GM23338 (cell line): ENCODE measurements around the gene DNLZ. TPM values are rescaled to one million over a fixed set of nuclear protein-coding genes. Genes with fewer than 3 reads are reported as not detected.

Experiments used
- ATAC-seq: fragments of 200-7000 bp; cut with Tn5 transposase; 3 replicates; pipeline ENCODE4 v1.9.1; 2020
- DNase-seq: peaks from one replicate; pipeline ENCODE4 v3.0.0-alpha.2; 2015; ENCODE audit warnings: low spot score
- H2AFZ ChIP-seq: fragments of 200-600 bp; sonication (generic); 2 replicates; pipeline ENCODE4 v1.8.0; 2016; ENCODE audit warnings: antibody characterized with exemption, mild to moderate bottlenecking, moderate library complexity
- H3F3A ChIP-seq: fragments of 200-600 bp; sonication (generic); replicated peaks from 2 replicates; pipeline ENCODE4 v1.8.0; 2017; ENCODE audit warnings: antibody characterized with exemption, mixed run types, low read depth
- H3K27ac ChIP-seq: fragments of 200-600 bp; sonication (generic); 2 replicates; pipeline ENCODE4 v1.6.1; 2016; ENCODE audit warnings: low read depth
- H3K27me3 ChIP-seq: fragments of 200-600 bp; sonication (generic); 2 replicates; pipeline ENCODE4 v1.8.0; 2016; ENCODE audit warnings: mild to moderate bottlenecking, mixed run types, moderate library complexity; ENCODE audit not compliant: insufficient read depth
- H3K36me3 ChIP-seq: fragments of 200-600 bp; sonication (generic); 2 replicates; pipeline ENCODE4 v1.8.0; 2016; ENCODE audit warnings: mild to moderate bottlenecking; ENCODE audit not compliant: insufficient read depth
- H3K4me1 ChIP-seq: fragments of 200-600 bp; sonication (generic); 2 replicates; pipeline ENCODE4 v1.8.0; 2016; ENCODE audit warnings: mild to moderate bottlenecking, moderate library complexity; ENCODE audit not compliant: insufficient read depth
- H3K4me2 ChIP-seq: fragments of 200-600 bp; sonication (generic); 2 replicates; pipeline ENCODE4 v1.7.1; 2017; ENCODE audit warnings: mixed run types
- H3K4me3 ChIP-seq: fragments of 200-600 bp; sonication (generic); 2 replicates; pipeline ENCODE4 v1.6.1; 2016; ENCODE audit warnings: mixed run types
- H3K79me2 ChIP-seq: fragments of 200-600 bp; sonication (generic); replicated peaks from 2 replicates; pipeline ENCODE4 v1.8.0; 2017; ENCODE audit warnings: mild to moderate bottlenecking; ENCODE audit not compliant: insufficient read depth
- H3K9me2 ChIP-seq: fragments of 200-600 bp; sonication (generic); 2 replicates; pipeline ENCODE4 v1.8.0; 2017; ENCODE audit not compliant: insufficient read depth
- H4K20me1 ChIP-seq: fragments of 200-600 bp; sonication (generic); replicated peaks from 2 replicates; pipeline ENCODE4 v1.8.0; 2017; ENCODE audit warnings: mild to moderate bottlenecking; ENCODE audit not compliant: insufficient read depth
- H3K27ac Mint-ChIP-seq: 2 replicates; pipeline ENCODE4 v1.8.0; 2020; ENCODE audit warnings: inconsistent platforms, mild to moderate bottlenecking, moderate library complexity, mixed read lengths
- H3K27me3 Mint-ChIP-seq: 3 replicates; pipeline ENCODE4 v1.8.0; 2022; ENCODE audit warnings: low read depth, mild to moderate bottlenecking, moderate library complexity, mixed read lengths, inconsistent platforms; ENCODE audit not compliant: insufficient read depth, poor library complexity
- H3K36me3 Mint-ChIP-seq: 3 replicates; pipeline ENCODE4 v1.8.0; 2021; ENCODE audit warnings: low read depth, mild to moderate bottlenecking, inconsistent platforms, moderate library complexity, mixed read lengths
- H3K4me1 Mint-ChIP-seq: 3 replicates; pipeline ENCODE4 v1.8.0; 2020; ENCODE audit warnings: mild to moderate bottlenecking, inconsistent platforms, mixed read lengths
- H3K4me3 Mint-ChIP-seq: 3 replicates; pipeline ENCODE4 v1.8.0; 2021; ENCODE audit warnings: moderate library complexity, mild to moderate bottlenecking, inconsistent platforms, mixed read lengths
- H3K9me3 Mint-ChIP-seq: 3 replicates; pipeline ENCODE4 v1.8.0; 2020; ENCODE audit warnings: moderate library complexity, mild to moderate bottlenecking, inconsistent platforms, mixed read lengths
- CREB1 ChIP-seq: fragments of 250-450 bp; sonication (Bioruptor Pico); IDR thresholded peaks from 2 replicates; pipeline ENCODE4 v1.5.0; 2020; ENCODE audit warnings: low read depth, mild to moderate bottlenecking, moderate library complexity
- EZH2 ChIP-seq: fragments of 200-600 bp; sonication (generic); IDR thresholded peaks from one replicate; pipeline ENCODE4 v1.8.0; 2017; ENCODE audit warnings: antibody characterized with exemption, mild to moderate bottlenecking, low read depth; ENCODE audit not compliant: unreplicated experiment
- EZH2phosphoT487 ChIP-seq: fragments of 200-600 bp; sonication (generic); IDR thresholded peaks from one replicate; pipeline ENCODE4 v1.8.1; 2018; ENCODE audit warnings: antibody characterized with exemption; ENCODE audit not compliant: unreplicated experiment
- JUNB ChIP-seq: IDR thresholded peaks from one replicate; pipeline ENCODE4 v1.6.1; 2016; ENCODE audit warnings: antibody characterized with exemption; ENCODE audit not compliant: unreplicated experiment
- NANOG ChIP-seq: IDR thresholded peaks from 2 replicates; pipeline ENCODE4 v1.6.1; 2016; ENCODE audit warnings: antibody characterized with exemption, borderline replicate concordance
- POLR2AphosphoS5 ChIP-seq: IDR thresholded peaks from 2 replicates; pipeline ENCODE4 v1.6.1; 2016; ENCODE audit warnings: antibody characterized with exemption, low read depth
- STAT1 ChIP-seq: IDR thresholded peaks from one replicate; pipeline ENCODE4 v1.6.1; 2016; ENCODE audit warnings: antibody characterized with exemption; ENCODE audit not compliant: unreplicated experiment
- ZNF114 ChIP-seq: fragments of 250-450 bp; sonication (Bioruptor Pico); IDR thresholded peaks from 2 replicates; pipeline ENCODE4 v1.5.0; 2020; ENCODE audit warnings: mild to moderate bottlenecking, moderate library complexity
- ZNF331 ChIP-seq: fragments of 250-450 bp; sonication (Bioruptor Pico); IDR thresholded peaks from 2 replicates; pipeline ENCODE4 v1.5.0; 2020; ENCODE audit warnings: low read depth, mild to moderate bottlenecking, moderate library complexity
- polyA plus RNA-seq: library from polyadenylated mRNA; unstranded; fragments of >200 nt; fragmentation: Nextera tagmentation; extraction: Ambion mirVana; gene quantifications from 2 replicates; pipeline ENCODE4 v1.2.1, GENCODE V29; 2016
- total RNA-seq: library from RNA; depleted of rRNA; stranded (reverse); fragments of >200 nt; shearing (Covaris generic); gene quantifications from 2 replicates; pipeline ENCODE4 v1.2.3, GENCODE V29; 2014
- TF ChIP-seq, protein P1 (sequence below): IDR thresholded peaks from one replicate; pipeline ENCODE4 v1.6.1; 2018; ENCODE audit warnings: antibody characterized with exemption; ENCODE audit not compliant: unreplicated experiment
- TF ChIP-seq, protein P2 (sequence below), 2 experiments: fragments of 200-600 bp in 1 of 2; sonication (generic) in 1 of 2; conservative IDR thresholded peaks; 2 replicates each; pipeline versions ENCODE4 v1.5.1 to v1.6.1; 2016 to 2017; ENCODE audit warnings: antibody characterized with exemption in 2 of 2, low read depth in 2 of 2, mild to moderate bottlenecking in 2 of 2, moderate library complexity in 1 of 2
- TF ChIP-seq, protein P3 (sequence below): fragments of 250-450 bp; sonication (Bioruptor Pico); IDR thresholded peaks from 2 replicates; pipeline ENCODE4 v1.5.0; 2020; ENCODE audit warnings: mild to moderate bottlenecking, moderate library complexity
- TF ChIP-seq, protein P4 (sequence below): IDR thresholded peaks from 2 replicates; pipeline ENCODE4 v1.6.1; 2016; ENCODE audit warnings: antibody characterized with exemption

Gene DNLZ
- total and polyA plus RNA-seq, 2 experiments from 2014 or later: 33.4 to 53.9 TPM

DNA sequence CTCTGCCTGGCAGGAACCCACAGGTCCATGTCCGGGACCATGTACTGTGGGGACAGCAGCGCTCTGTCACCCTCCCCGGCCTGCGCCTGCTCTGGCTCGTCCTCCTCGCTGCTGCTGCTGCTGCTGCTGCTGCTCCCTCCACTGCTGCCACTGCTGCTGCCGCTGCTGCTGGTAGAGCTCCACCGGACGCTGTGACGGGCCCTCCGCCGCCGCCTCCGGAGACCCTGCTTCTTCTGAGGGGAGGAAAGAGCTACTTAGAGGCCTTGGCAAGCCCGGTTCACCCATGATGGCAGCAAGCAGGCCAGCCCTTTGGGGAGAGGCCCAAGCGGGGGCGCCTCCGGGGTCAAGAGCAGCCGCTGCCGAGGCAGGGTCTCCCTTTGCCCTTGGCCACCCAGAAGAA lies 19.9 kb upstream of the DNLZ start:
- TF ChIP-seq EZH2phosphoT487 (no peak), POLR2AphosphoS5 (no peak), ZNF114 (no peak), JUNB (no peak), CREB1 (CRISPR knock-in tag) (no peak), NANOG (no peak), ZNF331 (no peak), EZH2 (no peak), STAT1 (no peak)
- TF ChIP-seq, protein P1, sequence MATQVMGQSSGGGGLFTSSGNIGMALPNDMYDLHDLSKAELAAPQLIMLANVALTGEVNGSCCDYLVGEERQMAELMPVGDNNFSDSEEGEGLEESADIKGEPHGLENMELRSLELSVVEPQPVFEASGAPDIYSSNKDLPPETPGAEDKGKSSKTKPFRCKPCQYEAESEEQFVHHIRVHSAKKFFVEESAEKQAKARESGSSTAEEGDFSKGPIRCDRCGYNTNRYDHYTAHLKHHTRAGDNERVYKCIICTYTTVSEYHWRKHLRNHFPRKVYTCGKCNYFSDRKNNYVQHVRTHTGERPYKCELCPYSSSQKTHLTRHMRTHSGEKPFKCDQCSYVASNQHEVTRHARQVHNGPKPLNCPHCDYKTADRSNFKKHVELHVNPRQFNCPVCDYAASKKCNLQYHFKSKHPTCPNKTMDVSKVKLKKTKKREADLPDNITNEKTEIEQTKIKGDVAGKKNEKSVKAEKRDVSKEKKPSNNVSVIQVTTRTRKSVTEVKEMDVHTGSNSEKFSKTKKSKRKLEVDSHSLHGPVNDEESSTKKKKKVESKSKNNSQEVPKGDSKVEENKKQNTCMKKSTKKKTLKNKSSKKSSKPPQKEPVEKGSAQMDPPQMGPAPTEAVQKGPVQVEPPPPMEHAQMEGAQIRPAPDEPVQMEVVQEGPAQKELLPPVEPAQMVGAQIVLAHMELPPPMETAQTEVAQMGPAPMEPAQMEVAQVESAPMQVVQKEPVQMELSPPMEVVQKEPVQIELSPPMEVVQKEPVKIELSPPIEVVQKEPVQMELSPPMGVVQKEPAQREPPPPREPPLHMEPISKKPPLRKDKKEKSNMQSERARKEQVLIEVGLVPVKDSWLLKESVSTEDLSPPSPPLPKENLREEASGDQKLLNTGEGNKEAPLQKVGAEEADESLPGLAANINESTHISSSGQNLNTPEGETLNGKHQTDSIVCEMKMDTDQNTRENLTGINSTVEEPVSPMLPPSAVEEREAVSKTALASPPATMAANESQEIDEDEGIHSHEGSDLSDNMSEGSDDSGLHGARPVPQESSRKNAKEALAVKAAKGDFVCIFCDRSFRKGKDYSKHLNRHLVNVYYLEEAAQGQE: no peak
- TF ChIP-seq, protein P2, sequence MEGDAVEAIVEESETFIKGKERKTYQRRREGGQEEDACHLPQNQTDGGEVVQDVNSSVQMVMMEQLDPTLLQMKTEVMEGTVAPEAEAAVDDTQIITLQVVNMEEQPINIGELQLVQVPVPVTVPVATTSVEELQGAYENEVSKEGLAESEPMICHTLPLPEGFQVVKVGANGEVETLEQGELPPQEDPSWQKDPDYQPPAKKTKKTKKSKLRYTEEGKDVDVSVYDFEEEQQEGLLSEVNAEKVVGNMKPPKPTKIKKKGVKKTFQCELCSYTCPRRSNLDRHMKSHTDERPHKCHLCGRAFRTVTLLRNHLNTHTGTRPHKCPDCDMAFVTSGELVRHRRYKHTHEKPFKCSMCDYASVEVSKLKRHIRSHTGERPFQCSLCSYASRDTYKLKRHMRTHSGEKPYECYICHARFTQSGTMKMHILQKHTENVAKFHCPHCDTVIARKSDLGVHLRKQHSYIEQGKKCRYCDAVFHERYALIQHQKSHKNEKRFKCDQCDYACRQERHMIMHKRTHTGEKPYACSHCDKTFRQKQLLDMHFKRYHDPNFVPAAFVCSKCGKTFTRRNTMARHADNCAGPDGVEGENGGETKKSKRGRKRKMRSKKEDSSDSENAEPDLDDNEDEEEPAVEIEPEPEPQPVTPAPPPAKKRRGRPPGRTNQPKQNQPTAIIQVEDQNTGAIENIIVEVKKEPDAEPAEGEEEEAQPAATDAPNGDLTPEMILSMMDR (conservative IDR thresholded peaks at IDR 0.05; ENCODE audit: low read depth in 2 of 2): no peak
- TF ChIP-seq, protein P3, sequence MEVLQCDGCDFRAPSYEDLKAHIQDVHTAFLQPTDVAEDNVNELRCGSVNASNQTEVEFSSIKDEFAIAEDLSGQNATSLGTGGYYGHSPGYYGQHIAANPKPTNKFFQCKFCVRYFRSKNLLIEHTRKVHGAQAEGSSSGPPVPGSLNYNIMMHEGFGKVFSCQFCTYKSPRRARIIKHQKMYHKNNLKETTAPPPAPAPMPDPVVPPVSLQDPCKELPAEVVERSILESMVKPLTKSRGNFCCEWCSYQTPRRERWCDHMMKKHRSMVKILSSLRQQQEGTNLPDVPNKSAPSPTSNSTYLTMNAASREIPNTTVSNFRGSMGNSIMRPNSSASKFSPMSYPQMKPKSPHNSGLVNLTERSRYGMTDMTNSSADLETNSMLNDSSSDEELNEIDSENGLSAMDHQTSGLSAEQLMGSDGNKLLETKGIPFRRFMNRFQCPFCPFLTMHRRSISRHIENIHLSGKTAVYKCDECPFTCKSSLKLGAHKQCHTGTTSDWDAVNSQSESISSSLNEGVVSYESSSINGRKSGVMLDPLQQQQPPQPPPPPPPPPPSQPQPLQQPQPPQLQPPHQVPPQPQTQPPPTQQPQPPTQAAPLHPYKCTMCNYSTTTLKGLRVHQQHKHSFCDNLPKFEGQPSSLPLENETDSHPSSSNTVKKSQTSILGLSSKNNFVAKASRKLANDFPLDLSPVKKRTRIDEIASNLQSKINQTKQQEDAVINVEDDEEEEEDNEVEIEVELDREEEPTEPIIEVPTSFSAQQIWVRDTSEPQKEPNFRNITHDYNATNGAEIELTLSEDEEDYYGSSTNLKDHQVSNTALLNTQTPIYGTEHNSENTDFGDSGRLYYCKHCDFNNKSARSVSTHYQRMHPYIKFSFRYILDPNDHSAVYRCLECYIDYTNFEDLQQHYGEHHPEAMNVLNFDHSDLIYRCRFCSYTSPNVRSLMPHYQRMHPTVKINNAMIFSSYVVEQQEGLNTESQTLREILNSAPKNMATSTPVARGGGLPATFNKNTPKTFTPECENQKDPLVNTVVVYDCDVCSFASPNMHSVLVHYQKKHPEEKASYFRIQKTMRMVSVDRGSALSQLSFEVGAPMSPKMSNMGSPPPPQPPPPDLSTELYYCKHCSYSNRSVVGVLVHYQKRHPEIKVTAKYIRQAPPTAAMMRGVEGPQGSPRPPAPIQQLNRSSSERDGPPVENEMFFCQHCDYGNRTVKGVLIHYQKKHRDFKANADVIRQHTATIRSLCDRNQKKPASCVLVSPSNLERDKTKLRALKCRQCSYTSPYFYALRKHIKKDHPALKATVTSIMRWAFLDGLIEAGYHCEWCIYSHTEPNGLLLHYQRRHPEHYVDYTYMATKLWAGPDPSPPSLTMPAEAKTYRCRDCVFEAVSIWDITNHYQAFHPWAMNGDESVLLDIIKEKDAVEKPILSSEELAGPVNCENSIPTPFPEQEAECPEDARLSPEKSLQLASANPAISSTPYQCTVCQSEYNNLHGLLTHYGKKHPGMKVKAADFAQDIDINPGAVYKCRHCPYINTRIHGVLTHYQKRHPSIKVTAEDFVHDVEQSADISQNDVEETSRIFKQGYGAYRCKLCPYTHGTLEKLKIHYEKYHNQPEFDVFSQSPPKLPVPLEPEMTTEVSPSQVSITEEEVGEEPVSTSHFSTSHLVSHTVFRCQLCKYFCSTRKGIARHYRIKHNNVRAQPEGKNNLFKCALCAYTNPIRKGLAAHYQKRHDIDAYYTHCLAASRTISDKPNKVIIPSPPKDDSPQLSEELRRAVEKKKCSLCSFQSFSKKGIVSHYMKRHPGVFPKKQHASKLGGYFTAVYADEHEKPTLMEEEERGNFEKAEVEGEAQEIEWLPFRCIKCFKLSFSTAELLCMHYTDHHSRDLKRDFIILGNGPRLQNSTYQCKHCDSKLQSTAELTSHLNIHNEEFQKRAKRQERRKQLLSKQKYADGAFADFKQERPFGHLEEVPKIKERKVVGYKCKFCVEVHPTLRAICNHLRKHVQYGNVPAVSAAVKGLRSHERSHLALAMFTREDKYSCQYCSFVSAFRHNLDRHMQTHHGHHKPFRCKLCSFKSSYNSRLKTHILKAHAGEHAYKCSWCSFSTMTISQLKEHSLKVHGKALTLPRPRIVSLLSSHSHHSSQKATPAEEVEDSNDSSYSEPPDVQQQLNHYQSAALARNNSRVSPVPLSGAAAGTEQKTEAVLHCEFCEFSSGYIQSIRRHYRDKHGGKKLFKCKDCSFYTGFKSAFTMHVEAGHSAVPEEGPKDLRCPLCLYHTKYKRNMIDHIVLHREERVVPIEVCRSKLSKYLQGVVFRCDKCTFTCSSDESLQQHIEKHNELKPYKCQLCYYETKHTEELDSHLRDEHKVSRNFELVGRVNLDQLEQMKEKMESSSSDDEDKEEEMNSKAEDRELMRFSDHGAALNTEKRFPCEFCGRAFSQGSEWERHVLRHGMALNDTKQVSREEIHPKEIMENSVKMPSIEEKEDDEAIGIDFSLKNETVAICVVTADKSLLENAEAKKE (CRISPR knock-in tag): no peak
- TF ChIP-seq, protein P4, sequence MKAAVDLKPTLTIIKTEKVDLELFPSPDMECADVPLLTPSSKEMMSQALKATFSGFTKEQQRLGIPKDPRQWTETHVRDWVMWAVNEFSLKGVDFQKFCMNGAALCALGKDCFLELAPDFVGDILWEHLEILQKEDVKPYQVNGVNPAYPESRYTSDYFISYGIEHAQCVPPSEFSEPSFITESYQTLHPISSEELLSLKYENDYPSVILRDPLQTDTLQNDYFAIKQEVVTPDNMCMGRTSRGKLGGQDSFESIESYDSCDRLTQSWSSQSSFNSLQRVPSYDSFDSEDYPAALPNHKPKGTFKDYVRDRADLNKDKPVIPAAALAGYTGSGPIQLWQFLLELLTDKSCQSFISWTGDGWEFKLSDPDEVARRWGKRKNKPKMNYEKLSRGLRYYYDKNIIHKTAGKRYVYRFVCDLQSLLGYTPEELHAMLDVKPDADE: no peak
- H3K36me3 ChIP-seq: peaks cover 22% of the 10 kb centered on the region; the same call in 1 of the 2 replicates
- no peak for ATAC-seq

More for the DNA sequence above, 19.9 kb upstream of the DNLZ start:
- H3K4me2 ChIP-seq: no peak overlapping the region
- H3K4me3 Mint-ChIP-seq: no peak overlapping the region
- H3K79me2 ChIP-seq: no peaks in the 10 kb centered on the region
- H4K20me1 ChIP-seq: peaks cover 8% of the 10 kb centered on the region; the same call in 1 of the 2 replicates
- H3K27ac ChIP-seq: no peak overlapping the region
- H3K4me1 ChIP-seq: no peaks in the 10 kb centered on the region
- H3K4me1 Mint-ChIP-seq: no peaks in the 10 kb centered on the region
- no peak overlapping the region for H3K4me3 ChIP-seq
- H3K9me3 Mint-ChIP-seq: no peaks in the 10 kb centered on the region
- H3K27me3 ChIP-seq: no peaks in the 10 kb centered on the region
- H3F3A ChIP-seq: 0 out of 2 replicates have a peak, but pooled peaks cover 3% of the 10 kb centered on the region
- H3K27ac Mint-ChIP-seq: no peak overlapping the region
- H2AFZ ChIP-seq: no peak overlapping the region
- DNase-seq: no peak
- H3K36me3 Mint-ChIP-seq: peaks cover 52% of the 10 kb centered on the region
- H3K27me3 Mint-ChIP-seq: peaks cover 1% of the 10 kb centered on the region
- no peaks in the 10 kb centered on the region for H3K9me2 ChIP-seq
